Fibroblast of the aortic adventitia (primary cell): Measurements from ENCODE around the gene SRCIN1. TPM values are rescaled to one million over a fixed set of nuclear protein-coding genes. Genes with fewer than 3 reads are reported as not detected.
A peak's percentile ranks its signal among the peaks of the same experiment; 100 is the strongest.
"Not testable (repeated sequence)": the region's sequence is repeated elsewhere in the genome, so short reads cannot be mapped to it uniquely, and the experiment has no call there.

Source experiments
- DNase-seq: peaks from one replicate; pipeline ENCODE4 v3.0.0-alpha.2; 2010; ENCODE audit warnings: low read depth
- H3K4me3 ChIP-seq: 2 replicates; pipeline ENCODE4 v1.5.1; 2011; ENCODE audit warnings: low read depth, mild to moderate bottlenecking, control low read depth, low read length, moderate library complexity
- total RNA-seq: library from RNA; depleted of rRNA; stranded (reverse); fragments of >200 nt; gene quantifications from 2 replicates; pipeline ENCODE4 v1.2.3, GENCODE V29; 2012; ENCODE audit warnings: low replicate concordance
- TF ChIP-seq, protein P1 (sequence below): IDR thresholded peaks from 2 replicates; pipeline ENCODE4 v1.5.1; 2011; ENCODE audit warnings: mild to moderate bottlenecking, low read length, control low read depth, inconsistent platforms; ENCODE audit not compliant: insufficient read depth

The SRCIN1 gene
- total RNA-seq, 1 donor = not detected

DNA sequence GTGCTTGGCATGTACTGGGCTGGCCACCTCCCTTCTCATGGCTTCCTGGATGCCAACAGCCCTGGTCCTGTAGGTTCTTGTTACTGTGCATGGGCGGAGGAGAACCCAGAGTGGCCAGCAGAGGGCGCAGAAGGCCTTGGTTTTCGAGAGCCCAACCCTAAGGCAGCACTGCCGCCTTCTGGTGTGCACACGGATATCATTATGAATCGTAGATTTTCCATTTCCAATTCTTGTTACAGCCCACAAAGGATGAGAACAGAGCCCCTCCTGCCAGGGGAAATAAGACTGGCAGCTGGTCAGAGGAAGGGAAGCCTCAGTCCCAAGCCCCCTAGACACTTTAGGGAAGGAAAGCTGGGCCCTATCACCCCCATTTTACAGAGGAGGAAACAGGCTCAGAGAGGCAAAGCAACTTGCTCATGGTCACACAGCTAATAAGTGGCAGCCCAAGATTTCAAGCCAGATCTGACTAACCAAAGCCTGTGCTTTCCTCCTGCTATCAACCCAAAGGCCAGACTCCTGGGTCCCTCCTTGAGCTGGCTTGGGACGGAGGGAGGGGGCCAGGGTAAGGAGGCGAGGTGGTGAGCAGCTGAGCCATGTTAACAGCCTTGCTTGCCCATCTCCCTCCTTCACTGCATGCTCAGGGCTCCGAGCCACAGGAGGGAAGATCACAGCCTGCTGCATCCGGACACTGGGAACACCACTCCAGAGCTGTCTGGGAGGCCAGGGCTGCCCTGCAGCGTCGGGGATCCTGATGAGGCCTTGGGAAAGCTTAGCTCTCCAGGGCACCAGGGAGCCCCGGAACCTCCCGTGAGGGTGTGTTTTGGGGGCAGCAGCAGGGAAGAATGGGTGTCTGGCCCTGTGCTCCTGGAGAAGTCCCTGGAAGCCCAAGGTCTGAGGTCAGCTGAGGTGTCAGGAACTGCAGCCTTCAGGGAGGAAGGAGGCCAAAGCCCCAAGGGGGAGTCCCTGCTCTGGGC is 113.4 kb downstream of the SRCIN1 start:
- TF ChIP-seq, protein P1, sequence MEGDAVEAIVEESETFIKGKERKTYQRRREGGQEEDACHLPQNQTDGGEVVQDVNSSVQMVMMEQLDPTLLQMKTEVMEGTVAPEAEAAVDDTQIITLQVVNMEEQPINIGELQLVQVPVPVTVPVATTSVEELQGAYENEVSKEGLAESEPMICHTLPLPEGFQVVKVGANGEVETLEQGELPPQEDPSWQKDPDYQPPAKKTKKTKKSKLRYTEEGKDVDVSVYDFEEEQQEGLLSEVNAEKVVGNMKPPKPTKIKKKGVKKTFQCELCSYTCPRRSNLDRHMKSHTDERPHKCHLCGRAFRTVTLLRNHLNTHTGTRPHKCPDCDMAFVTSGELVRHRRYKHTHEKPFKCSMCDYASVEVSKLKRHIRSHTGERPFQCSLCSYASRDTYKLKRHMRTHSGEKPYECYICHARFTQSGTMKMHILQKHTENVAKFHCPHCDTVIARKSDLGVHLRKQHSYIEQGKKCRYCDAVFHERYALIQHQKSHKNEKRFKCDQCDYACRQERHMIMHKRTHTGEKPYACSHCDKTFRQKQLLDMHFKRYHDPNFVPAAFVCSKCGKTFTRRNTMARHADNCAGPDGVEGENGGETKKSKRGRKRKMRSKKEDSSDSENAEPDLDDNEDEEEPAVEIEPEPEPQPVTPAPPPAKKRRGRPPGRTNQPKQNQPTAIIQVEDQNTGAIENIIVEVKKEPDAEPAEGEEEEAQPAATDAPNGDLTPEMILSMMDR = peak; percentile 79
- not testable (repeated sequence) for H3K4me3 ChIP-seq
- peak; percentile 88 for DNase-seq

DNA sequence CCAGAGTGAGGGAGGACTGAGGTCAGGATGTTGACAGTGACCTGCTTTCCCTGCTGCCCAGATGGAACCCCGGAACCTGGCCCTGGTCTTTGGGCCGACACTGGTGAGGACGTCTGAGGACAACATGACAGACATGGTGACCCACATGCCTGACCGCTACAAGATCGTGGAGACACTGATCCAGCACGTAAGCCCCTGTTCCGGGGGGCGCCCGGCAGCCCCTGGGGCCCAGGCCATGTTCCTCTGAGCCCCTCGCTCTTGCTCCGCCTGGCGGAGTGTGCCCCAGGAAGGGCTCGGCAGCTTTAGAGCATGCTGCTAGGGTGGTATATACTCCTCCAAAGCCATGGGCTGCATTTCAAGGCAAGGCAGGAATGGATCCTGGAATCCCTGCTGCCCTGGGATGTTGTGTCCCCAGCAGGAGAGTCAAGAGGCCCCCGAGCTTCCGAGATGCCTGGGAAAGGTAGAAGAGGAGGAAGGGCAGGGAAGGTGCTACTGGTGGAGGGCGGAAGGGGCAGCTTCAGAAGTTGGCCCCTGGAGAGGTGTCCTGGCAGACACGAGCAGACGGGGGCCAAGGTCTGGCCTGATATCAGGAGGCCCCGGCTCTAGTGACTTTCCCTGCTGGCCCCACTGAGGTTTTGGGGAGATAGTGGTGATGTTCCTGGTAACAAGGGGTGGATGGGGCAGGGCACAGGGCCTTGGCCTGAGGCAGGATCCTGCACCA is 114.2 kb downstream of the SRCIN1 start:
- DNase-seq, H3K4me3 ChIP-seq: not testable (repeated sequence)

DNA sequence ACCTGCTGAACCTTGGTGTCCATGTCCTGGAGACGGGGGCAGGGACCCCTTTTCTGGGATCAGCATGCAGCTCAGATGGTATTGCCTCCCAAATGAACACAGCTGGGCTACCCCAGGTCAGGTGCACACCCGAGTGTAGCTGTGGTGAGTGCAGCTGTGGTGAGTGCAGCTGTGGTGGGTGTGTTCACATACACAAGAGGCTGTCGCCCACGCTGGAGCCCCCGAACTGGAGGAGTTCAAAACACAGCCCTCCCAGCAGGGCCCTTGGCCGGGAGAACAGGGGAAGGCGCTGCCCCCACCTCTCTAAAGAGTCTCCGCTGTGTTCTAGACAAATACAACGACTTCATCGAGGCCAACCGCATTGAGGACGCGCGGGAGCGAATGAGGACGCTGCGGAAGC is 116.0 kb downstream of the SRCIN1 start:
- not testable (repeated sequence) for H3K4me3 ChIP-seq, DNase-seq

DNA sequence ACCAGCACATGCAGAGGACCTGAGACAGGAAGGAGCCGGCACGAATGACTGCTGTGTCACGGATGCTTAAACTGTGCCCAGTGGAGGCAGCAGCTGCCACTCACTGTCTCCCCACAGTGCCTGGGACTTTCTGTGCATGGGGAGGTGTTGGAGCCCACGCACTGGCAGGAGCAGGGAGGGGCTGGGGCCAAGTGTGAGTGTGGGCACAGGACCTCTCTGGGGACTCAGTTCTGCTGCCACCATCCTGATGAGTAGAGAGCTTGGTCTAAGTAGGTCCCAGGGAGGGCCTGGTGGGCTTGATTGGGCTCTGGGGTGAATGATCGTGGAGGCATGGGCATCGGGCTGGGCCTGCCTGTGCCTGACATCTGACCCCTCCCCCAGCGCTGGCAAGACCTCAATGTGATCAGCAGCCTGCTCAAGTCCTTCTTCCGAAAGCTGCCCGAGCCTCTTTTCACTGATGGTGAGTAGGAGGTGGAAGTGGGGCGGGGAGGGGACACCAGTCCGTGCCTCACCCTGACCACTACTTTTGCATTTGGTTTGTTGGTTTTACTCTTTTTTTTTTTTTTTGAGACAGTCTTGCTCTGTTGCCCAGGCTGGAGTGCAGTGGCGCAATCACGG is 120.0 kb downstream of the SRCIN1 start:
- not testable (repeated sequence) for H3K4me3 ChIP-seq, DNase-seq

DNA sequence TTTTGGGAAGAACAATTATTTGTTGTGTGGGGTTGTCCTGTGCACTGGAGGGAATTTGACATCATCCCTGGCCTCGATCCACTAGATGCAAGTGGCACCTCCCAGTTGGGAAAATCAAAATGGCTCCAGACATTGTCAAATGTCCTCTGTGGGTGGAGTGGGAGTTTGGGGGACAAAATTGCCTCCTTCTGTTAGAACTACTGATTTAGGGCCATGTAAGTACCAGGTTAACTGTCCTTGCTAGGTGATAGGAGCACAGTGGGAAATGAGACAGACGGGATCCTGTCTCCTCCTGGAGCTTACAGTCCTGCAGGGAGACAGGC is 120.6 kb downstream of the SRCIN1 start:
- no peak for DNase-seq
- TF ChIP-seq, protein P1 = no peak
- H3K4me3 ChIP-seq = no peak overlapping the region

DNA sequence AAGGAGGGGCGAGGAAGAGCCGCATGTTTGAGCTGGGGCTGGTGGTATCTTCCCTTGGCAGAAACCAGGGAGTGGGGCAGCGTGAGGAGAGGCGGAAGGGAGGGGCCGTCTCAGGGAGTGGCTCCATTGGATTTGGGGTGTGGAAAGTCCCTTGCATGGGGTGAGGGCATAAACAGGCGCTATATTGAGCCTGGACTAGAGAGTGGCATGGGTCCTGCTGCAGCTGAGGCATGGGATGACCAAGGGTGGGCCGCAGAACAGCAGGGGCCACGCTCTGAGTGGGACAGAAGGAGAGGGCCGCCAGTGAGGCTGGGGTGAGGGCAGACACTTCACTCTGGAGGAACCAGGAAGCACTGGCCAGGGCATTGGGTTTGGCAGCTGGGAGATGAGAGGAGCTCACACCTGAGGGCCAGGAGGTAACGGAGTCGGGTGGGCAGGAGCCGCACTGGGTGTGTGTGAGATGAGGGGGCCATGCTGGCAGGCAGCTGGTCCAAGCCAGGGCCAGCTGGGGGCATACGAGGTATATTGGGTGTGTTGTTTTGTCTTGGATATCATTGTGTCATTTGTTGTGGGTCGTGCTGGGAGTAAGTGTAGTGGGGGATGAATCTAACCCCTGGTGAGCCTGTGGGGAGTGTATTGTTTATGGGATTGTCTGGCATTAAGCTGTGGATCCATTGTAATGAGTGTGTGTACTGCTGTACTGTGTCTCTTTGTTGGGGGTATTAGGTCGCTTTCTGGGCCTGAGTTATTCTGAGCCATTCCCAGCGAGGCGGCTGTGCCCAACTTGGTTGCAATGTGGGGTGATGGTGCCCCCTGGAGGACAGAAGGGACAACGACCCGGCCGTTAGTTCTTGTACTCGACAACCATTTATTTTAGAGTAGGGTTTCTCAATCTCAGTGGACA is 121.3 kb downstream of the SRCIN1 start:
- TF ChIP-seq, protein P1 = peak; percentile 77
- H3K4me3 ChIP-seq = not testable (repeated sequence)
- peak; percentile 72 for DNase-seq

DNA sequence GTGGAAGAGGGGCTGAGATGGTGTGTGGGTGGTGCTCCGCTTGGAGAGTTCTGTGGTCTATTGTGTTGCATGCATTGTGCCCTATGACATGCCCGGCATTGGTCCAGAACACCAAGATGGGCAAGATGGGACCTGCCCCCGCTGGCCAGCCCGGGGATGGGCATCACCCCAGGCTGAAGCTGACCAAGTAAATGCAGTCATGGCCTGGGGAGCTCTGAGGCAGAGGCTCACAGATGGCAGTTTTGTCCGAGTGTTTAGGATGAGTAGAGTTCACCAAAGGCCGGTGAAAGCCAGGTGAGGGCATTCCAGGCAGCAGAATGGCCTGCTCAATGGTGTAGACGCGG is 123.1 kb downstream of the SRCIN1 start:
- not testable (repeated sequence) for DNase-seq

DNA sequence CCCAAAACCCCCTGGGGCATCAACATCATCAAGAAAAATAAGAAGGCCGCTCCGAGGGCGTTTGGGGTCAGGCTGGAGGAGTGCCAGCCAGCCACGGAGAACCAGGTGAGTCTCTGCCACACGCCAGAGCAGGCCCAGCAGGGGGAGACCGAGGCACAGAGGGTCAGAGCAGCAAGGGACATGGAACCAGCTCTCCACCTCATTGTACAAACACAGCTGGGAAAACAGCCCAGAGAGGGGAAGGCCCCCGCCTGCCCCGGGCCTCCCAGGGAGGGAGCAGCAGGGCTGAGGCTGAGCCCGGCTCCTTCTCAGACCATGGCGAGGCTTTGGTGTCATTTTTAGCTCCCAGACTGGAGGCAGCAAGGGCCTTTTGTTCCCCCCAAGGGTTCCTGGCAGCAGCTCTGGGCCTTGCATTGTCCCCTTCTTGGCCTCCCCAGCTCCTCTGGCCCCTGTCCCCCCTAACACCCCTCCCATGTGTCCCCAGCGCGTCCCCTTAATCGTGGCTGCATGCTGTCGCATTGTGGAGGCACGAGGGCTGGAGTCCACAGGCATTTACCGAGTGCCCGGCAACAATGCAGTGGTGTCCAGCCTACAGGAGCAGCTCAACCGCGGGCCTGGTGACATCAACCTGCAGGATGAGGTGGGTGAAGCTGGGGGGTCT is 123.6 kb downstream of the SRCIN1 start:
- not testable (repeated sequence) for H3K4me3 ChIP-seq, DNase-seq

More for the DNA sequence above, 123.1 kb downstream of the SRCIN1 start:
- not testable (repeated sequence) for H3K4me3 ChIP-seq

Other genes starting within 250 kb of the SRCIN1 start
- 36.6 and 38.3 TPM in 2 replicates for gene ARHGAP23, start 177.5 kb downstream of the SRCIN1 start, total RNA-seq
- gene EPOP, start 69.0 kb upstream of the SRCIN1 start, total RNA-seq = 0.99 and 5.0 TPM in 2 replicates
- gene MLLT6, start 99.3 kb upstream of the SRCIN1 start, total RNA-seq = 19.1 and 38.7 TPM in 2 replicates
- gene CISD3, start 124.4 kb upstream of the SRCIN1 start, total RNA-seq = 3.4 and 6.5 TPM in 2 replicates
- gene PCGF2, start 142.4 kb upstream of the SRCIN1 start, total RNA-seq = 2.9 and 4.8 TPM in 2 replicates
- gene PSMB3, start 146.8 kb upstream of the SRCIN1 start, total RNA-seq = 78.7 and 293 TPM in 2 replicates
- gene PIP4K2B, start 193.6 kb upstream of the SRCIN1 start, total RNA-seq = 25.2 and 56.8 TPM in 2 replicates
- gene CWC25, start 219.4 kb upstream of the SRCIN1 start, total RNA-seq = 10.4 and 27.8 TPM in 2 replicates
- 638 and 2,401 TPM in 2 replicates for gene RPL23, start 247.8 kb upstream of the SRCIN1 start, total RNA-seq